Posterior cingulate gyrus (tissue), 11 donors: Measurements from ENCODE around the gene TCERG1L.
A peak's percentile ranks its signal among the peaks of the same experiment; 100 is the strongest.

ENCODE experiments used
- DNase-seq, 10 donors: peaks; one replicate each; pipeline versions ENCODE4 v3.0.0 to v3.0.0-alpha.2; 2020 to 2021; ENCODE audit warnings: mixed read lengths in 3 of 10
- intact Hi-C: fragments of 100-400 bp; cut with DNase I; formaldehyde crosslinking; loops from one replicate; pipeline ENCODE4 v1.15.1; 2023

TCERG1L gene

DNA sequence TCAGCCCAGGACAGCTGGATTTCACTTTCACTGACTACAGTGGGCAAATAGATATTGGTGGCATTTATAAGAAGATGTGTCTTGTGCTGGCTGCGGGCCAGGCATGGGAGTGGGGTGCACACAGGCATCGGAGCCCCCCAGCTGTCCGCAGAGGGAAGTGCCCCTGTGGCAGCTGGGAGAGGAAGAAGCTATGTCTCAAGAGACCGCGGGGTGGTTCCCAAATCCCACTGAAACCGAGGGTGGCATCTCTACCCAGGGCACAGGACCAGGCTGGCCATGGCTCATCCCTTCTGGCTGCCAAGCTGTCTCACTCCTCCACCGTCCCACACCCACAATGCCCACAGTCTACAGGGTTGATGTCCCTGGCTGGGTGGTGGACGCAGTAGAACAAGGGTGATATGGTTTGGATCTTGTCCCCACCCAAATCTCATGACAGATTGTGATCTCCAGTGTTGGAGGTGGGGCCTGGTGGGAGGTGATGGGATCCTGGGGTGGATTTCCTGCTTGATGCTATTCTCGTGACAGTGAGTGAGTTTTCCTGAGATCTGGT lies 94.8 kb downstream of the TCERG1L start:
- peak in 3 of 10 donors; percentile 48 to 71 (median 49) for DNase-seq
- intact Hi-C loops, result no loop called here

DNA sequence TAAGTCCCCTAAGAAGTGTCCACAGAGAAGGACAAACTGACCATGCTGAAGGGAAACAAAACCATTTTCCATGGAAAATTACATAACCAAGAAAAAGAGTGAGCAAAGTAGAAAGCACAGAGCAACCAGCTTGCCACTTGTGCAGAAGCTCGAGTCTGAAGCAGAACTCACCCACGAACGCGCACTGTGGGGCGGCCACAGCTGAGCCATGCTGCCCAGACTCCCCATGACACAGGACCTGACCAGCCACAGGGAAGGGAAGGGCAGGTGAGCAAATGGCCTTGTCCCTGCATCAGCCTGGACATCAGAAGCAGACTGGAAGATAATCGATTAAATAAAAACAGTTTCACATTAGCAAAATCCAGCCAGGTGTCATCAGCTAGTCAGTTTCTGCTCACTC lies 95.7 kb downstream of the TCERG1L start:
- peak in 3 of 10 donors; percentile 52 to 76 (median 64) for DNase-seq
- intact Hi-C loops, result no loop called here

DNA sequence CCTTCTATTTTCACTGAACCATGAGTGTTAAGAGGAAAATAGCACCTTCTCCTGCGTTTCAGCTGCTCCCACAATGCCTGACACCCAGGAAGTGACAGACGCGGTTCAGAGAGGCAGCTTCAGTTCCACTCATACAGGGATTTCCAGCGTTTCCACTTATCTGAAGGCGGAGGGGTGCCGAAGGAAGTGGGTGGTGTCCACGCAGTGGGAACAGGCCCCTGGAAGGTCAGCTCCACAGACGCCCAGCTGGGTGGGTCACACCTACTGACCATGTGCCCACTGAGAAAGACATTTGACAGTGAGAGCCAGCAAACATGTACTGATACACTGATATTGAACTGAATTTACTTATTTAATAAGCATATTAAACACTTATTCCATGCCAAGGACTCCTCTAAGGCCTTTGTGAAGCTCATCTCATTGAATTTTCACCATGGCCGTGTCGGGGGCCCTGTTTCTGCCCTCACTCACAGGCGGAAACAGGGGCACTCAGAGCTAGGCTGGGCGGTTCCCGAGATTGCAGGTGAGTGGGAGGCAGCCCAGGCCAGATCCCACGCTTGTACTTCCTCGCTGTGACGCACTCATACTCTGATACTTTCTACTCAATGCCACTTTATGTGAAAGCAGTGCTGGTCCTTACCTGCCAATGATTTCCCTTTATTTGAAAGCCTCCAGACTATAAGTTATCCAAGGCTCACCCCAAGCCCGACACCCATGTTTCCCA lies 96.8 kb downstream of the TCERG1L start:
- peak in 3 of 10 donors; percentile 36 to 77 (median 61) for DNase-seq
- intact Hi-C loops, result no loop called here

DNA sequence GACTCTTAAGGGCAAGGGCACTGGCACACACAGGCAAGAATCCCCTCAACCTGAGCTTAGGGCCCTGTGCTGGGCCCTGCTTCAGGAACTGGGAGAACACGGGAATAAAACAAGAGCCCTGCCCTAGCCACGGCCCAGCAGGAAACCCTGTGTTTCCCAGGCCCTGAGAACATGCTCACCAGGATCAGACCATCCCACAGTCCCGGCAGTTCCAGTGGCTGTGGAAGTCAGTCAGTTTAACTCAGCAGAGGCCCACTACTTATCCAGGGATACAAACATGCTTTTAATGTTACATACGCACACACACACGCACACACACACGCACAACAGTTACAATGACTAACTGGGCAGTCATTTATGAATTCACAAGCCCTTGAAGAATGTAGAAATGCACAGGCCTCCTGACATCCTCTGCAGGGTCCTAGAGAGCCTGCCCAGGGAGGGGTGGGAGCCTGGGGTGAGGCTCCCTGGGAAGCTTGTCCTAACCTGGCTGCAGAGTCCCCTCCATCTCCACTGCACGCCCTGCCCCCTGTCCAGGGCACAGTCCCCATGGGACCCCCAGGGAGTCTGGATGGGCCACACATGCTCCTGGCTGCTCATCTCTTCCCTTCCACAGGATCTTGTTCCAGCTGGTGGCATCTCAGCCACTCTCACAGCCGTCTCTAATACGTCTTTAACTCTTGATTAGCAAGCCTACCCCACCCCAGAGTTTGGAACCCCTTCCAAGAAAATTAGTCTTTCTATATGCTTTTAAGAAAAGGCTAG lies 97.6 kb downstream of the TCERG1L start:
- intact Hi-C loops, result no loop called here
- peak in 2 of 10 donors; percentile 47 to 62 for DNase-seq

DNA sequence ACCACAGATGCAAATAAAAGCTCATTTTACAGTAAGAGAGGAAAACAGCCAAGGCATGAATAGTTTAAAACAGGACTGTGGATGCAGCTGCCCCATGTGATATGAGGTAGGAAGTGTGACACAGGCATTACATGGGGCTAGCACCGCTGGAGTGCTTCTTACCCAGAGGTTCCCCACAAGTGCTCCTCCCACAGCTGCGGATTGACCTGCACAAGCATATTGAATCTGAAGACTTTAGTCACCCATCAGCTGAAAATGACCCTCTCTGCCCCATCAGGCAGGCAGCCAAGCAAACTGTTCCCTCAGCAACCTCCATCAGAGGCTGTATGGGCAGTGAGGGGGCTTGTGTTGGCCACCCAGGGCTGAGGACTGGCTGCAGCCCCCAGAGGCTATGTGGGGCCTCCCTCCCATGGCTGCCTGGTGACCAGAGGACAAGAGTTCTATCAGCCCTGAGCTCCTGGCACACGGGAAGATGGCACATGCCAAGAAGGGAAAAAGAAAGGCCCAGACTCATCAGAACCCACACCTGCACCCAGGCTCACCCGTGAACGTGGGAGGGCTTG lies 98.7 kb downstream of the TCERG1L start:
- DNase-seq, result peak in 2 of 10 donors; percentile 32 to 33
- intact Hi-C loops, result no loop called here

DNA sequence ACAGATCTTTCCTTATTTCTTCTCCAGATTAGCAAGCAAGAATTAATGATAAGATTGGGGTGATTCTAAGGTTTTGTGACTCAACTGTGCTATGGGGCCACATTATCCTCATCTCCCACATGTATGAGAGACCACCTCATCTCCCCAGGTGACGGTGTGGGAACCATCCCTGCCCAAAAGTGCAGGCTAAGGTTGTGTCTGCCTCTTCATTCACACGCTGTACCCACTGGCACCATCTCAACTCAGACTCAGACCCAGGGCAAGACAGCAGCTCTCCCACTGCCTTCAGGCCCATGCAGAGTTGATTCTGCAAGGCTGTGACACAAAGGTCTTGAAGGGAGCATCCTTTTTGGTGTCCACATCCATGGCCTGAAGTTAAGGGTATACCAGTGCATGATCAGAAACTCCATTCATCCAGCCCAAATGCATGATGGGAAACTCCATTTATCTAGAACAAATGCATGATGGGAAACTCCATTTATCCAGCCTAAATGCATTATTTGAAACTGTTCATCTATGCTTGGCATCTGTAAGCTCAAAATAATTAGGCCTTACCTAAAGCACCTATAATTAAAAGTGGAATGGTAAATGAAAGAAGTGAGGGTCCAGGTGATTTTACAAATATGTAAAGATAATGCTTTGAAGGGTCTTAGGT lies 99.4 kb downstream of the TCERG1L start:
- intact Hi-C loops, result no loop called here
- DNase-seq, result no peak

DNA sequence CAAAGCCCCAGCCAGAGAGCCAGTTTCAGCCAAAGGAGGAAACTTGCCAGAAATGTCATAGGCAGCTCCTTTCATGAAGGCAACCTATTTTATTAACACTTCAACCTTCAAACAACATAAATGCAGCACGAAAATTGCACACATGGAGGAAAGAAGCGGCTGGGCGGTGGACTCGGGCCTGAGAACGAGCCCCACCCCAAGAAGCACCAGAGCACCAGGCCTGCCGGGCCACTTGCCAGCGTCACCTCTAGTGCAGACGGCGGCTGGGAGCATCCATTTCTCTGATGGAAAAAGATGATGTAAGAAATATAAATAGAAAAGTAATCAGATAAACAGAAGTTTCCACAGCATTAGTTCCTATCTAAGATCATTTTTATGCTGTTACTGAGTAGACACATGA lies 100.0 kb downstream of the TCERG1L start:
- DNase-seq, result peak in 3 of 10 donors; percentile 40 to 72 (median 68)
- intact Hi-C loops, result no loop called here

DNA sequence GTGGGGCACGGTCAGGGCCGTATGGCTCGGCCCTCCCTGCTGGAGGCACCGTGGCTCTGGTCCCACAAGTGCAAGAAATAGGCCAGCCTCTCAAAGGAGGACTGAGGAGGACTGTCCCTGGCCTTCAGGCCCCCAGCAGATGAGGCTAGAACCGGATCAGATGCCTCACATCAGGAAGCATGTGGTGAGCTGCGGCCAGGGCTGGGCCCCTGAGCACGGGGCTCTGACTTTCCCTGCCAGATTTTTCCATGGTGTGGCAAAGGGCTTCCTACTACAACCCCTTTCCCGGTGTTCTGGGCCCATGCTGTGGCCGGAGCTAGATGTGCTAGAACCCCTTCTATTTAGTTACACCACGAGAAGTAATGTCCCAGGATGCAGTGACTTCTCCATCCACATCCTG lies 100.4 kb downstream of the TCERG1L start:
- peak in 2 of 10 donors; percentile 30 to 58 for DNase-seq

DNA sequence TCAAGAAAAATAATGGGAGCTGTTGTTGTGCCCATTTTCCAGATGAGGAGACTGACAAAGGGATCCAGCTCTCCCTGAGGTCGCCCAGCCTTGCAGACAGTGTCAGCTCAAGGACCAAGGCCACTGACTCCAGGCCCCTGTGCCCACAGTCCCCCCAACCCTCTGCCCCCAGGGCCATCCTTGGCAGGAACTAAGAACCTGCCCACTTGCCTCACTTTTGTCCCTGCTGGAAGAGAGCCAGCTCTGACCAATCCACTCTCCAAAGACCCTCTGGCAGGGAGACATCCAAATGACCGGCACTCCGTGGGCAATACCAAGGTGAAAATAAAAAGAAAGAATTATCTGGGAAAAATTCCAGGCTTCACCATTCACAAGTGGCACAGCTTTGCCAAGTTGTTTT lies 101.3 kb downstream of the TCERG1L start:
- intact Hi-C loops, result no loop called here
- peak in 3 of 10 donors; percentile 46 to 76 (median 64) for DNase-seq

More for the DNA sequence above, 100.4 kb downstream of the TCERG1L start:
- intact Hi-C loops, result no loop called here

DNA sequence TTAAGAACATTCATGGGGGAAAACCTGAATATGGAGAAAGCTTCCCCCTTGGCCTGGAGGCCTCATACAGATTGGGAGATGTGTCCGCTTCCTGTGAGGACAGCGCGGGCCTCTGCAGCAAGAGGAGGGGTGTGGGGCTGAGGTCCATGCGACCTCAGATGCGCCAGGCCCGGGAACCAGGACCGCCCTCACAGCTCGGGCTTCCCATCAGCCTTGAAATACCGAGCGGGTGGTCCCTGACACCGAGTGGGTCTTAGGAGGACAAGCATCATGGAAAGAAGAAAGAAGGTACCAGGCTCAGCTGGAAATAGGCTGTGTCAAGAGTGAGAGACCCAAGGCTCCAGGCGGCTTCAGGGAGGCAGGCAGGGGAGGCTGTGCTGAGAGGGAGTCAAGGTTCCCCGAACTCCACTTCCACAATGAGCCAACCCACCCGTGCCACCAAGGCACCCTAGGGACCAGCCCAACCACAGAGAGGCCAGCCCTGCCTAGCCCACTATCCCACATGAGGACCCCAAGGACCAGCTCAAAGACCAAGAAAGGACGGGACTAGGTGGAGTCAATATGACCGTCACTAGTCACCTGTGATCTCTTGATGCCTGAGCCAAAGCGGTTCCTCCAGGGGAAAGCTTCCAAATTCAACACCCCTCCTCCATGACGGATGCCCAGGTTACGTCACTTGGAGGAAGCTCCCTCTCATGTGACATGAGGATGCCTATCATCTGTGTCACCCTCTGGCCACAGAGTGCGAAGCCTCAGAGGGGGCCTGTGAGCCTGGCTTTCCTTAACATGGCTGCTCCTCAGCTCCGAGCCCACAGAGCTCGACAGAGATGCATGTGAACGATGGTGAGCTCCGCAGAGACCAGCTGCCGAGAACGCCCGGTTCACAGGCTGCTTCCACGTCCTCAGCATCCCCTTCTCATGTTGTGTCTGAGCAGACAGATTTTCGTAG lies 103.7 kb downstream of the TCERG1L start:
- peak in 2 of 10 donors; percentile 55 to 73 for DNase-seq
- intact Hi-C loops, result no loop called here

DNA sequence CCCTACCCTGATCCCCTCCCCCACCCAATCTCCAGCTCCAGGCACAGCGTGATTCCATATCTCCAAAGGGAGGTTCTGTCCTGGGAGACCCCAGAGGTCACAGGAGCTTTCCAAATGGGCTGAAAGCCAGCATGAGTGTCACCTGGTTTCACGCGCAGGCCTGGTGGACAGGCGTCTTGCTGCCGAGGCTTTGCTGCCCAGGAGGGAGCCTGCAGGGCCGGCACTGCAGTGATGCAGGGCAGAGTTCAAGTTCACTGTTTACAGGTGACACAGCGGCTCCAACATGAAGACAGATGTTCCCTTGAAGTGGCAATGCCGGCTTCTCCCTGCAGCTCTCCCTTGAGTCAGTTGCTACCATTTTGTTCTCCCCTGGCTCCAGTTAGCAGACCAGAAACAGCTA lies 104.3 kb downstream of the TCERG1L start:
- DNase-seq, result no peak

DNA sequence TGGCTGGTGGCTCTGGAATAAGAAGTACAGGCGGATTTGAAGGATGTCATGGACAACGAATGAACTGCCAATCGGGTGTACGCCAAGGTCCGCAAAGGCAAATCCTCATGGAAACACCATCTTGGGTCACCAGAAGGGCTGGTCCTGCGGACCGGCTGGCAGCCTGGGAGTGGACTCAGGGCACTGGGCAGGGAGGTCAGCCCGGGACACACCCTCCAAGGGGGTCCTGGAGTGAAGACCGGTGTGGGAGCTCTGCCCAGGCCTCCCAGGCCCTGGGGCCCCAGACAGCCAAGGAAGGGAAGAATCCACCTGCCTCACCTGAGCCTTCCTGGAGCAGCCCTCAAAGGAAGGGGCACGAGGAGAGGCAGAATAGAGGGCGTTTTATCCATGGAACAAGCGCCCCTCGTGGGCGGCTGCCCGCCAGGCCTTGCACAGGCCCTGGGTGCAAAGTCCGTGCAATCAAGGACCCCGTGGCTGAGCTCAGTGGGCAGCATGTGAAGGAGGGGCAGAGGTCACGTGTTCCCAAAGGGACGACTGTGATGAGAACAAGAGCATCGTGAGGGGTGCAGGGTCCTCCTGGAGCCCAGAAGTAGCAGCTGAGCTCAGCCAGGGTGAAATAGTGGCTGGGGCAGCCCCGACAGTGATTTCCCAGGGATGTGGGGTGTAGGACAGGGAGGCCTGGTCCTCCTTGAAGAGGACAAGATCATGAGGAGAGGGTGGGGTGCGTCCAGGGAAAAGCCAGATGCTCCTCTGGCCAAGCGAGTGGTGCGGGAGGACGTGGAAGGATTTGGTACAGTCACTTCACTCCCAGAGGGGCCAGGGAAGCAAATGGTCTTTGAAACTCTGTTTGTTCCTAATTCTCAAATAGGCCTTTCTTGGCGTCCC lies 105.2 kb downstream of the TCERG1L start:
- peak in 2 of 10 donors; percentile 65 to 74 for DNase-seq
- intact Hi-C loops, result no loop called here

More for the DNA sequence above, 104.3 kb downstream of the TCERG1L start:
- intact Hi-C loops, result no loop called here

DNA sequence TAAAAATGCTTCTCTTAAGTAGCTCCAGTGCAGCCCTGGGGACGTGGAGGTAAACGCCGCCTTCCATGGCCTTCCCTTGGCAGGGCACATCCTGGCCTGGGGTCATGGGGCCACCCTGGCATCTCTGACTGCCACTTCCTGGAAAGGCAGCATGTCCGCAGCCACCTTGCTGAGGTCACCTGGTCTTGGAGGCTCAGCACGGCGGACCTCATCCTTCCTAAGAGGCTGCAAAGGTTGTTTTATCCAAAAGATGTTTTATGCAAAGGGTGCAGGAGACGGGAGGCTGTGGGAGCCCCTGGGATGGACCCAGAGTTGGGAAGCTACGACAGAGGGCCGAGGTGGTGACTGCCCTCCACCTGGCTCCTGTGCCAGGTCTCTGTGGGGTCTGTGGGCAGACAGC lies 106.0 kb downstream of the TCERG1L start:
- intact Hi-C loops, result no loop called here
- peak in 2 of 10 donors; percentile 60 to 65 for DNase-seq

DNA sequence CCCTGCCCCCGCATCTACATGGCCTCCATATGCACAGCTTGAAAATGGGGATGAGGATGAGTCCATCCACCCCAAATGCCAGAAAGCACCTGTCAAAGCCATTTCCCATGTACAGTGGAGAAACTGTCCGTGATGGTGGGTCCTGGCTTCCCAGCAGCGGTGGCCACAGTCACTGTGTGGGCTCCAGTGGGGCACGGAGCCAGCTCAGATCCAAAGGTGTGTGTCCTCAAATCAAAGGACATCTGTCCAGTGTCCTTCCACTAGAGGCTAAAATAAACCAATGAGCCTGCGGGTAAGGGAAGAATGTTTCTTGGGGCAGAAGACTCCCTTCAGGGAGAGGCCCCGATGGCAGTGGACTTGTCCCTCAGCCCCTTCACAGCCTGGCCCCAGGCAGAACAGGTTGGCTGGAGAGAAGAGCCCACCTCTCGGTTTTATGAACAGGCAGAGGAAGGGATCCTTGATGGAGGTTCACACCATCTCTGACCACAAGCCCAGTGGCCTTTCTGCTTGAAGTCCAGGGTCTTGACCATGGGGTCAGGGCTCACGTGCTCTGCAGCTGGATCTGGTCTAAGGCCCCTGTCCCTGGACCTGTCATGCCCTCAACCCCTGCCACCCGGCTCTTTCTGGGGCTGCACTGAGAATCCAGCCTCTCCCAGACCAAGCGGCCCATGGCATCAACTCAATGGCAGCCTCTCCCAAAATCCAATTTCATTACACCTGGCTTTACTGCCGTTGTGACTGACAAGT lies 106.9 kb downstream of the TCERG1L start:
- peak in 1 of 10 donors; percentile 34 for DNase-seq
- intact Hi-C loops, result no loop called here

DNA sequence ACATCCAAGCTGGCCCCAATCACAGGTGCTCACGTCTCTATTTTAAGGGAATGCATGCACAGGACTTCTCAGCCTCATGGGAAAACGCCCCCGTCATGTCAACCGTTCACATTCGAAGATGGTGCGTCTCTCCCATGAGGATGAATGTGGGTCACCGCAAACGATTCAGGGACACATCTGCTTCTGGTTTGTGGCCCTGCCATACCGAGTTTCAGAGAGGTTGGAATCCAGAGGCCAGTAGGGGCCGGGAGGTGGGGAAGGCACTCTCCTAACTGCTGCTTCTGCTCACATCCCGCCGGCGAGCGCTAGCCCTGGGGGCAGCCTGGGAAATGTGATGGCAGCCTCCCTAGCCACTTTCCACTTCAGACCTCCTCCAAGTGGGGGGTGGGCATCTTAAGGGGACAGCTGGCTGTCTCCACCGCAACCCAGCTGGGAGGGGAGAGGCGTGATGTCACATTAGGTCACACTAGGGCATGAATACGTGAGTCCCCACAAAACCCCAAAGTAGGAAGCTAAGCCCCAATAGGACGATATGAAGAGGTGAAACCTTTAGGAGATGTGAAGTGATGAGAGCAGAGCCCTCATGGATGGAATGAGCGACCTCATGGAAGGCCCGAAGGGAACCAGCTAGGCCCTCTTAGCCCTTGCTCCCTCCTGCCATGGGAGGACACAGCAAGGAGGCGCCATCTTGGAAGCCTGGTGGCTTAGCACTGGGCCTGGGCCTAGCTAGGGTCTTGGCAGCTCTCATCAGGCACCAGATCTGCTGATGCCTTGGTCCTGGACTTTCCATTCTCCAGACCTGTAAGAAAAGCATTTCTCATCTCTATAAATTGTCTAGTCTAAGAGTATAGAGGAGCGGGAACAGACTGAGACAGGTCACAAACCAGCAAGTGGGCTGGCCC lies 107.8 kb downstream of the TCERG1L start:
- DNase-seq, result peak in 1 of 10 donors; percentile 31
- intact Hi-C loops, result no loop called here

DNA sequence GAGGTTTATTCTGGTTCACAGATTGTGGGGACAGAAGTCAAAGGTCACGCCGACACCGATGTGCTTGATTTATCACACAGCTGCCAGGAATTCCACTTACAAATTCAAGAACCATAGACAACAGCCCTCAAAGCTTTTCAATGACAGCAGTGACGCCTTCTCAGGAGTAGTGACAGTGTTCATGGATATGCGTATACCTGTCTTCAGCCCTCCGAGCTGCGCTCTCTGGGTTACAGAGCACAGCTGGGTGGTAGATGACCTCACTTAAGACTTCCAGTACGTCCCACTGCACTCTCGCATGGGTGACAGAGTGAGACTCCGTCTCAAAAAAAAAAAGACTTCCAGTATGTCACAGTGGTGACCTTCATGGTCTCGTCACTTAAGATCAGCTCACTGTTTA lies 108.5 kb downstream of the TCERG1L start:
- intact Hi-C loops, result no loop called here
- DNase-seq, result peak in 1 of 10 donors; percentile 54
